ENCODE data around the gene CASD1. TPM values are rescaled to one million over a fixed set of nuclear protein-coding genes. Genes with fewer than 3 reads are reported as not detected.

Gene CASD1
- total and polyA plus RNA-seq, 10 of the 15 experiments (the other 5 are each of a cell fraction or from before 2014, with no cell fraction given), result 4.0 to 18.6 (median 10.7) TPM

DNA sequence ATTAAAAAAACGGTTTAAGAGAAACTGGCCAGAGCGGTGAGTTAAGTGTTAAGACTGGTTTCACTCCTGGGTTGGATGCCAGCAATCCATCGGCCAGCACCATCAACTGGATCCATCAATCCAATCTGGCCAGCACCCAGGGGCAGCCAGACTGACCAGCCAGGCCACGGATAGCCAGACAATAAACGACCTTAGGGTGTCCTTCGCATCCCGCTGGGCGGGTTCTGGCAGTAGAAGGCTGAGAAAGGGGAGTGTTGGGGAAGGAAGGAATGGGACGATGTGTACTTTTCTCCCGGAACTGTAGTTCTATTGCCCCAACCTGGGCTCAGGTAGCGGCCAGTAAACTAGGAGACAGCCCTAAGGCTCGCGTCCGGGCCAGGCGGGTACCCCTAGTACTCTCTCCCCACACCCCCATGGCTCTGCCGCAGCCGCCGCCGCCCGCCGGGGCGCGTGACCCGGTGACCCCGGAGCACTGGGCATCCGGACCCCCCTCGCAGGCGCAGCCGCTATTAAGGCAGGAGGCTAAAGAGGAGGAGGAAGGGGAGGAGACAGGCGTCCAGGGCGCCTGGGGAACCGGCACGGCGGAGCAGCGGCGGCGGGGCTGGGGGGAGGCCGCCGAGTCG lies at the start of gene CASD1 (continued):
- TF ChIP-seq ATF7 (IDR thresholded peaks at IDR 0.05; ENCODE audit: low read depth), result no peak
- no peak for TF ChIP-seq CBX3 (IDR thresholded peaks at IDR 0.05; ENCODE audit: borderline replicate concordance, low read depth)
- TF ChIP-seq MYB (IDR thresholded peaks at IDR 0.05; ENCODE audit: borderline replicate concordance, low read depth, low read length), result no peak
- no peak for TF ChIP-seq LARP7 (IDR thresholded peaks at IDR 0.05)
- TF ChIP-seq RBBP5 (conservative IDR thresholded peaks at IDR 0.05), result no peak
- TF ChIP-seq BHLHE40 (IDR thresholded peaks at IDR 0.05; ENCODE audit: borderline replicate concordance in 1 of 2, low read depth in 2 of 2, low read length in 1 of 2), result peak in 1 of 2 experiments; percentile 21; a peak in 1 of 4 replicates
- no peak for TF ChIP-seq CEBPZ (IDR thresholded peaks at IDR 0.05; ENCODE audit: low read depth, low read length)
- TF ChIP-seq CBFB (IDR thresholded peaks at IDR 0.05; ENCODE audit: low read depth), result no peak
- TF ChIP-seq CHD4 (IDR thresholded peaks at IDR 0.05), result no peak
- TF ChIP-seq MXI1 (IDR thresholded peaks at IDR 0.05; ENCODE audit: low read depth, low read length), result no peak
- TF ChIP-seq SUZ12 (IDR thresholded peaks at IDR 0.05; ENCODE audit: unreplicated experiment), result no peak
- TF ChIP-seq MAX (IDR thresholded peaks at IDR 0.05; ENCODE audit: low read depth, low read length), result no peak
- TF ChIP-seq GABPA (IDR thresholded peaks at IDR 0.05; ENCODE audit: low read depth), result no peak
- TF ChIP-seq, protein P1, sequence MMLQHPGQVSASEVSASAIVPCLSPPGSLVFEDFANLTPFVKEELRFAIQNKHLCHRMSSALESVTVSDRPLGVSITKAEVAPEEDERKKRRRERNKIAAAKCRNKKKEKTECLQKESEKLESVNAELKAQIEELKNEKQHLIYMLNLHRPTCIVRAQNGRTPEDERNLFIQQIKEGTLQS (IDR thresholded peaks at IDR 0.05; ENCODE audit: borderline replicate concordance, extremely low read depth, low read depth, low read length), result no peak
- no peak for TF ChIP-seq KAT2A (conservative IDR thresholded peaks at IDR 0.05; ENCODE audit: control insufficient read depth, low read depth, low read length)
- TF ChIP-seq ZBTB11 (CRISPR knock-in tag; IDR thresholded peaks at IDR 0.05), result no peak
- no peak for TF ChIP-seq PRDM15 (CRISPR knock-in tag; IDR thresholded peaks at IDR 0.05)

Measured in GM12878 (cell line).